Left lobe of liver (tissue), 2 donors: ENCODE data around the gene VTCN1. TPM values are rescaled to one million over a fixed set of nuclear protein-coding genes. Genes with fewer than 3 reads are reported as not detected.
"Not testable (repeated sequence)": the region's sequence is repeated elsewhere in the genome, so short reads cannot be mapped to it uniquely, and the experiment has no call there.

ENCODE experiments used
- ATAC-seq: fragments of 200-7000 bp; cut with Tn5 transposase; one replicate; pipeline ENCODE4 v1.9.1; 2020; ENCODE audit warnings: mild to moderate bottlenecking, moderate library complexity
- DNase-seq: peaks from one replicate; pipeline ENCODE4 v3.0.0-alpha.2; 2020; ENCODE audit warnings: low spot score
- total RNA-seq: library from RNA; stranded (reverse); gene quantifications from one replicate; pipeline ENCODE4 v1.2.1, GENCODE V29; 2021
- donor health status: DM: no; HTN: no; CAD: no; lungs with moderate emphysema.
- donor health status: DM: no; HTN: yes; CAD: no.

Gene VTCN1
- total RNA-seq, 1 donor from 2014 or later, result 0.38 TPM

- DNase-seq (no peak), ATAC-seq (peak; percentile 68)
These were observed 82.2 kb downstream of the VTCN1 start for GRCh38 chr1:117128323-117129079.

- no peak for ATAC-seq
- DNase-seq, result no peak
These were observed 82.9 kb downstream of the VTCN1 start for GRCh38 chr1:117127795-117128194.

- ATAC-seq (no peak), DNase-seq (no peak)
These were observed 86.1 kb downstream of the VTCN1 start for GRCh38 chr1:117124661-117125060.

- no peak for DNase-seq
- no peak for ATAC-seq
These were observed 87.5 kb downstream of the VTCN1 start for GRCh38 chr1:117123274-117123673.

- DNase-seq (no peak), ATAC-seq (no peak)
These were observed 88.2 kb downstream of the VTCN1 start for GRCh38 chr1:117122330-117123025.

GRCh38 chr1:117121589-117122329, 89.0 kb downstream of the VTCN1 start, which contains the start of gene TRIM45:
Gene TRIM45, minus strand, starts transcription at chr1:117121749. Its CDS starts 548 bp downstream, at chr1:117121201.
- peak; percentile 92 for ATAC-seq
- peak; percentile 96 for DNase-seq

- ATAC-seq, result peak; percentile 37
- no peak for DNase-seq
These were observed 89.7 kb downstream of the VTCN1 start for GRCh38 chr1:117120774-117121588.

GRCh38 chr1:117119144-117119543, 91.6 kb downstream of the VTCN1 start:
- ATAC-seq, DNase-seq: not testable (repeated sequence)

GRCh38 chr1:117118137-117118536, 92.6 kb downstream of the VTCN1 start:
- DNase-seq (no peak), ATAC-seq (no peak)

GRCh38 chr1:117117697-117118096, 93.0 kb downstream of the VTCN1 start:
- ATAC-seq (peak; percentile 38), DNase-seq (peak; percentile 55)

GRCh38 chr1:117116784-117117130, 94.0 kb downstream of the VTCN1 start:
- no peak for DNase-seq
- ATAC-seq, result no peak

GRCh38 chr1:117116090-117116783, 94.5 kb downstream of the VTCN1 start:
- ATAC-seq, result no peak
- DNase-seq, result no peak

- no peak for DNase-seq
These were observed 95.8 kb downstream of the VTCN1 start for GRCh38 chr1:117114877-117115276.

GRCh38 chr1:117113199-117113598, 97.5 kb downstream of the VTCN1 start:
- ATAC-seq (no peak), DNase-seq (no peak)

More at GRCh38 chr1:117114877-117115276, 95.8 kb downstream of the VTCN1 start:
- no peak for ATAC-seq

- ATAC-seq (no peak), DNase-seq (no peak)
These were observed 98.5 kb downstream of the VTCN1 start for GRCh38 chr1:117112047-117112717.

- ATAC-seq, result no peak
- DNase-seq, result no peak
These were observed 100.0 kb downstream of the VTCN1 start for GRCh38 chr1:117110774-117111173.

- DNase-seq (no peak), ATAC-seq (no peak)
These were observed 103.4 kb downstream of the VTCN1 start for GRCh38 chr1:117107364-117107763.

GRCh38 chr1:117106478-117106877, 104.2 kb downstream of the VTCN1 start:
- ATAC-seq (no peak), DNase-seq (no peak)

- ATAC-seq, result no peak
- no peak for DNase-seq
These were observed 105.0 kb downstream of the VTCN1 start for GRCh38 chr1:117105722-117106121.

GRCh38 chr1:117104986-117105385, 105.7 kb downstream of the VTCN1 start:
- ATAC-seq (no peak), DNase-seq (no peak)
